Medulla oblongata (tissue), 1 donor: Measurements from ENCODE around the gene GTPBP4.
A peak's percentile ranks its signal among the peaks of the same experiment; 100 is the strongest.

Experiments
- DNase-seq: peaks from one replicate; pipeline ENCODE4 v3.0.0-alpha.2; 2015; ENCODE audit errors: extremely low spot score

The GTPBP4 gene

DNA sequence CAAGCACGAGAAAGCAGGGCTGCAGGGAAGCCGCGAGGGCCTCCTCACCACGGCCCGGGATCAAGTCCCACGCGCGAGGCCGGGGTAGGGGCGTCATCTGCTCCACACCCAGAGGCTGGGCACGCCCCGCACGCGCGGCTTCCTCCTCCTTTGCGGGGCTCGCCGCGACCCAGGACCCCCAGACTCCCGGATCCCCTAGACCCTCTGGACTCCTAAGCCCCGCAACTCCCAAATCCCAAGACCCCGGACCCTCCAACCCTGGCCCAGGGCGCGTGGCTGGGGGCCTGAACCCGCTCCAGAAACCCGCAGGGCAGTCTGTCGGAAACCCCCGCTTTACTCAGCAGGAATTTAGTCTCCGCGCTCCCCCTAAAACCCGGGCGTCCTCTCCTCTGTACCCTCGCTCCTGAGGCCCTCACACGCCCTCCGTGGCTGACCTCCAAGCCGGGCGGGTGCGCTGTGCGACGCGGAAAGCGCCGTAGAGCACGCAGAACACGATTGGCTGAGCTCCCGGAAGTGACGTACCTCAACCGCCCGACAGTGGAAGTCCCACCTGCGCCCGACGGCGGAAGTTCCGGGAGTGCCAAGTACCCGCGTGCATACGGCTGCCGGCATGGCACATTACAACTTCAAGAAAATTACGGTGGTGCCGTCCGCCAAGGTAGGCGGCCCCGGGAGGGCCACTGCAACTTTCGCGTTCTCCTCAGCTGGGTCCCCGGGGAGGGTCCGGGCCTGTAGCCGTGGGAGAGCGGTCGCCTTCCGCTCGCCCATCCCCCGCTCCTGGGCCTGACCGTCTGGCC, at the start of gene GTPBP4:
Gene GTPBP4 (plus strand): TSS at position 565 of the 797 bp plus-strand sequence. CDS start 46 bp downstream, at position 611.
- DNase-seq, result peak; percentile 99

DNA sequence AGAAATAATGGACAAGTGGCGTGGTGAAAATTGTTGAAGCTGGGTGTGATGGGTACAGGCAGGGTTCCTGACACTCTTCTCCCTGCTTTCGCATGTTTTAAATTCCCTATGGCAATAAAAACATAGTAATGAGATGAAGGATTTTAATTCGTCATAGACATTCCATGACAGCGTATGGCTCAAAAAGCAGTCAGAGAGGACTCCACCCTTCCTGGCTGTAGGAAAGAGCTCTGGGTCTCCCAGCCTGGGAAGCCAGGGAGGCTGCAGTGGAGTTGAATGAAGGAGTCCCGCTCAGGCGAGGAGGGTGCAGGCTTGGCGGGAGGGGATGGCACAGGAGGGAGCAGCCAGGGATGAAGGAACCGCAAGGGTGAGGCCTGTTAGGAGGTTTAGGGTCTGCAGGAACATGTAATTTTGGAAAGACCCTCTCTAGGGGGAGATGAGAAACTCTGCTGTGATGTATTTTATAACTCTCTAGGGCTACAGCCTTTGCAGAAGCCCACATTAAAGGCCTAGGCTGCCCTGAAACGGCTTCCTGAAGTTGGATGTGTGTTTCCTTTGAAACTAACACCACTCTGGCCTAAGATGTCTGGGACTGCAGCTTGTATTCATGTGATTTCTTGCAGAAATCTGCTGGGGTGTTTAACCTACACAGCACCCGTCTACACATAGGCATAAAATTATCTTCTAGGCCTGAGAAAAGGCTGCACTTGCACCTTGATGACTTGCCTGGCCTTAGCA, 49.1 kb upstream of the GTPBP4 start:
- no peak for DNase-seq

DNA sequence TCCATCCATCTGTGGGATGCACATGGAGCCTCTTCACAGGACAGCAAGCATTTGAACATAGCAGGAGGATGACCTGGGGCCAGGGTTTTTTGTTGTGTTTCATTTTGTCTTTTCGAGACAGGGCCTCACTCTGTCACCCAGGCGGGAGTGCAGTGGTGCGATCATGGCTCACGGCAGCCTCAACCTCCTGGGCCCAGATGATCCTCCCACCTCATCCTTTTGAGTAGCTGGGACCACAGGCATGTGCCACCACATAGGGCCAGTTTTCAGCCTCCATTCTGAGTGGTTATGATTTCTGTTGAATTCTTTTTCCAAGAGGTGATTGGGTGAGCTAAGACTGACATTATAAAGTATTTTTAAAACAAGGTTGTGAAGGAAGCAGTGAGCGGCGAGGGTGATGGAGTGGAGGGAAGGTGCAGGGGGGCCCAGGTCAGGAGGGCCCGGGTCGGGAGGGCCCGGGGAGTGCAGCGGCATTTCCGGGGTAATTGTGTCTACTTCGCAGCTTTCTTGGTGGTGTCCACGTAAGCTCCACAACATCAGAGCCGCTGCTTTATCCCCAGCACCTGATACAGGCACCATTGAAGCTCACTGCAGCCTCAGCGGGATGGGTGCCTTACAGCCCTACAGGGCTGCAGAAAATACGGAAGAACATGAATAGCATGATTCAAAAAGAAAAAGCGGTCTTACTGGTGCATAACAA, 44.8 kb upstream of the GTPBP4 start:
- DNase-seq, result no peak

DNA sequence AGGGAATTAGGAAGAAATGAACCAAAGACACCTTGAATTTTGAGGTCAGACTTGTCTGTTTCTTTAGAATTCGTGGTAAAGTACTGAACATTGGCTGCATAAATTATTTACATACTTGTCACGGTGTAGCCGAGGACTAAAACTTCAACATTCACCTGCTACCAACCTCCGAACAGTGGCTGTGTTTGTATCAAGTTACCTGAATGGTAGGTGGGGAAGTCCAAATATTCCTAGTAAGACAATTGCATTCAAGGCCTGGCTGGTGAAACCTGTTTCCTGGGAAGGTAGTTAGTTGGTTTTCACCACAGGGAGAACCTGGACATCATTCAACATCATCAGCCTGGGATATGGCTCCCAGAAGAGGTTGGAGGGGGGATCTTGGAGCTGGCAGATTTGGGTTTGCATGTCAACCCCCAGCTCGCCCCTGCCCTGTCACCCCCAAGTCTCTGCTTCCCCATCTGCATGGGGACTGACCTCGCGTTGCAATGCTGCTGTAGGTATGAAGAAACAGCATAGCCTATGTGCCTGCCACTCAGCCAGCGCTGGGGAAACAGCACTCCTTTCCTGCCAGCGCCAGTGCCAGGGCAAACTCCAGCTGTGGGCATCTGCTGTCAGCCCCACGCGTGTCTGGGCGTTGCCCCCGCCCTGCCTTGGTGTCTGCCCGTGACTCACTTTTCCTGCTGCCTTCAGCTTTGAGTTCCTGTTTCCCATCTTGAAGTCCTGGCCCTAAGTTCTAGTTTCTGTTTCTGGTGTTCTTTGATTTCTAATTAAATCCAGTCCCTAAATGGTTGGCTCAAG, 44.0 kb upstream of the GTPBP4 start:
- DNase-seq, result peak; percentile 52

DNA sequence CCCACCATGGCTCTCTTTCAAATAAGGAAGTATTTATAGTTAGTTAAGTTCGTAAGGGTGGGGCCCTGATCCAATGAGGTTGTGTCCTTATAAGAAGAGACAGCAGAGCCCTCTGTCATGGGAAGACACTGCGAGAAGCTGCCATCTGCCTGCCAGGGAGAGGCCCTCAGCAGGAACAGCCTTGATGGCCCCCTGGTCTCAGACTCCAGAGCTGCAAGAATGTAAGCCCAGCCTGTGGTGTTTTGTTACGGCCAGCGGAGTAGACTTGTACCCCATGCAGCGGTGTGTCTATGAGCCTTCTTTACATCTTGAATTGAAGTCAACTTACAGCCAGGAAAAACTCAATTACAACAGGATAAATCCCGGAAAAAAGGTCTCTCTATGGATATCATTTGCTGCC, 42.5 kb upstream of the GTPBP4 start:
- no peak for DNase-seq

DNA sequence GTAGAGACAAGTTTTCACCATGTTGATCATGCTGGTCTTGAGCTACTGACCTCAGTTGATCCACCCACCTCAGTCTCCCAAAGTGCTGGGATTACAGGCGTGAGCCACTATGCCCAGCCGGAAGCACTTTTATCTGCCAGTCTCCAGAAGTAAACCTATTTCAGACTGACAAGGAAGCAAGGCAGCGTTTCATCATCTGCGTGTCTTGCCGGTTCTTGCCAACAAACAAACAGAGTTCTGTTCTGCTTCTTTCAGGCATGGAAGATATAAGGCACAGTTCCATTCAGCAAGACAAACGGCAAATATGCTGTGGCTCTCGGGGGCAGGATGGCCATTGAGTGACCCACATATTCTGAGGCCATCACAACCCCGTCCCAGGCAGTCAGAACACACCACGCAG, 41.2 kb upstream of the GTPBP4 start:
- DNase-seq, result peak; percentile 17

DNA sequence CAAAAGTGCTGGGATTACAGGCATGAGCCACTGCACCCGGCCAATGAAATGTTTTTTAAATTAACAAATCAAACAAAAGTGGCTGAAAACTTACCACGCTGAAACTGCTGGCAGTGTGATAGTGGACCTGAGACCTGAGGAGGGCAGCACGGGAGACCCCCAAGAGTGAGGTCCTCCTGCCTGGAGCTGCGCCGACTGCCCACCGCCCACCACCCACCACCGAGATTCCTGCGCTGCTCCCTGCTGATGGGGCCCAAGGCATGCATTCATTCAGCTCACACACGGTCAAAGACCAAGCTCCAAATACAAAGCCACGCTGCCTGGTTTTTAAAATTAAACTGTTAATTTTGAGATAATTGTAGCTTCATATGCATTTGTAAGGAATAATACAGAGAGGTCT, 40.4 kb upstream of the GTPBP4 start:
- DNase-seq, result no peak

DNA sequence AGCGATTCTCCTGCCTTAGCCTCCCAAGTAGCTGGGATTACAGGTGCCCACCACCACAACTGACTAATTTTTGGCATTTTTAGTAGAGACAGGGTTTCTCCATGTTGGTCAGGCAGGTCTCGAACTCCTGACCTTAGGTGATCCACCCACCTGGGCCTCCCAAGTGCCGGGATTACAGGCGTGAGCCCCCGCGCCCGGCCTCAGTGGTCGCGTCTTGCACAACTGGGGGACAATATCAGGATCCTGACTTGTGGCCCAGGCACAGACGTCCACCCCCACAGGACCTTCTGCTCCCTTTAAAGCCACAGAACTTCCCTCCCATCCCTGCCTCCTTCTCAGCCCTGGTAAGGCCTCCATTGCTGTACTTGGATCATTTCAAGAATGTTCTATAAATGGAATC, 39.9 kb upstream of the GTPBP4 start:
- no peak for DNase-seq

DNA sequence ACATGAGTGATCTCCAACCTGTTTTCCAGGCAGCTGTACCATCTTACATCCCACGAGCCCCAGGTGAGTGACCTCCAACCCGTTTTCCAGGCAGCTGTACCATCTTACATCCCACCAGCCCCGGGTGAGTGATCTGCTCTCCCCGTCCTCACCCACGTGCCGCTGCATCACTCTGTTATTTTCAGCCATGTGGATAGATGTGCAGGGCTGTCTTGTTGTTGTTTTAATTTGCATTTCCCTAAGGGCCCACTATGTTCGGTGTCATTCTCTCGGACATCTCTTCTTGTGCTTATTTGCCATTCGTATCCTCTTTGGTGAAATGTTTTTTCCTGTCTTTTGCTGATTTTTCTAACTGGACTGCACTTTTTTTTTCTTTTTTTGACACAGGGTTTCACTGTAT, 38.8 kb upstream of the GTPBP4 start:
- no peak for DNase-seq

DNA sequence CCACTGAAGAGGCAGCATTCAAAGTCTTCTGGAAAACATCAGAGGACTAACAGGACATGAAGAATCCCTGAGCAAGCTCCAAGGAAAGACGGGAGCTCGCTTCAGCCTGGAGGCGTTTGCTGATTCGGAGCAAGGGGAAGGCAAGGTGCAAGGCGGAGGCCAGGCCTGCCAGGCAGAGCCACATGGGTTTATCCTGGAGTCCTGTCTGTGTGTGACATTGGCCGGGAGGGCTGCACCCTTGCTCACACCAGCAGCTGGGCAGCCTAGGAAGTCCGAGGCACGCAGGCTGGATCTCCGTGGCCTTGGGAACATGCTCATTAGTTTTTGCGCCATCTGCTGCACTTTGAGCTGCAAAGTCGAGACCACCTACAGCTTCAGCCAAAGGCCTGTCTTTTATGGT, 34.4 kb upstream of the GTPBP4 start:
- DNase-seq, result no peak

DNA sequence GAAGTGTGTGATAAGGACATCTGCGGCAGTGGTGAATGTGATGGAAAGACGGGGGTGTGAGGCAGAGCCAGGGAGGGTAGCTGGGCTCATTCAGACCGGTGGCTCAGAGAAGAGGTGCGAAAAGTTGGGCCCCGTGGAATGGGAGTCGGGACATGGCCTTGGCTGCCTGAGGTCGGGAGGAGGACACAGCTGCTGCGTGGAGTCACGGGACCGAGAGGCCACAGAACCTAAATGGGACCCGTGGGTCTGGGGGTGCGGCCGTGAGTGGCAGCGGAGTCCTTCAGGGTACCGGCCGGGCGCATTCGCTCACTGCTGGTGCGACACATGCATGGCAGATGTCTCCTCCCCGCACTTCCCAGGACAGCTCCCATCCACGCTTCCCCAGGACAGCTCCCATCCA, 33.8 kb upstream of the GTPBP4 start:
- no peak for DNase-seq

DNA sequence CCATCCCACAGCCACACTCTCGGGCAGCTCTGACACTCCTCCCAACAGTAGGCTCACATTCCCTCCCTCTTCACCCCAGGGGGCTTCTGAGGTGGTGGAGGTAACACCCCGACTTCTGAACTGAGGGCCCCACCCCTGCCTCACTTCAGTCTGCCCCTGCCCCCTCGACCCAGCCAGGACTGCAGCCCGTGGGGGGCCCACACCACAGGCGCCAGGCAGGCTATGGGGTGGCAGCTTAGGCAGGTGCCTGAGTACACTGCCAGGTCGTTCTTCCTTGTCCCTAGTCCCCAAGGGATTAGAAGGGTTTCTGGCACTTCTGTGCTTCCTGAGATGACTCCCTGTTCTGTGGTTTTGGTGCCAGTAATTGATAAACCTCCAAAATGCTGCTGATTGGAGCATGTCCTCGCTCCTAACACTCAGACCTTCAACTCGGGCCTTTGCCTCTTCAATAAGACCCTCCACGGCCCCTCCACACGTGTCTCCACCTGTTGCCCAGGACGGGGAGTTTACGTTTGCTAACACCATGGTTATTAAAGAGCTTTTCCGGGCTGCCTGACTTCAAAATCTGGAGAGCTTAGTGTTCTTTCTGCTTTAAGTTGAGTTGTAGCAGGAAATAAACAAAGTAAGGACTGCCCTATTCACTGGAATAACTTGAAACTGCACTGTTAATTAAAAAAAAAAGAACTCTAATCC, 33.0 kb upstream of the GTPBP4 start:
- no peak for DNase-seq

DNA sequence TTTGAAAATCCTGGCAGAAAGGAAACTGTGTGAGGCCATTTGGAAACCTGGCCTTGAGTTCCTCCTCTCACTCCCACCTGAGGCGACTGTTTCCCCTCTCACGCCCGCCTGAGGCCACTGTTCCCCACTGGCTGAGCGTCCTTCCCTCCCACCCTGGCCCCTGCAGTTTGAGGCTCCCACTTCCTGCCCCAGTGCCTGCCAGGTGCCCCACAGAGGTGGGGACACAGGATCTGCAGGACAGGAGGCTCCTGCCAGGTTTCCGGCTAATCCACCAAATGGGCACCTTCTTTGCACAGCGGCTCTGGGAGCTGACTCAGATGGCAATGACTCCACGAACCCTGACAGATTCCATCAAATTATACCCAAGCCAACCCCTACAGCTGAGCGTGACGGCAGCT, 32.4 kb upstream of the GTPBP4 start:
- no peak for DNase-seq

DNA sequence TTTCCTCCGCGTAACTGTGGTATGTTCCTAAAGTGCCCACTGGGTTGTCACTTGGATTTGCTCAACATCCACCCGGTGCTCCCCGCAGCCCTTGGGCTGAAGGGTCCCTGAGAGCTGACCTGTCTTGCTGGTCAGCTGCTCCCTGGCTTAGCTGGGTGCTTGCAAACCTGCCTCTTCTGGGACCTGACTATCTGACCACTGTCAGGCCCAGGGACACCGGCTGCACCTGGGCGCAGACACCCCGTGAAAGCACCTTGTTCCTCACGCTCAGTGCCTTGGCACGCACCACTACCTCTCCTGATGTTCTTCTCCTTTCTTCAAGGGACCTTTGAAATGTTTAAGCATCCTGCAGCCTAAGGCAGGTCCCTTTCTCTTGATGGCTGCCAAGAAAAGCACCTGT, 30.1 kb upstream of the GTPBP4 start:
- no peak for DNase-seq

DNA sequence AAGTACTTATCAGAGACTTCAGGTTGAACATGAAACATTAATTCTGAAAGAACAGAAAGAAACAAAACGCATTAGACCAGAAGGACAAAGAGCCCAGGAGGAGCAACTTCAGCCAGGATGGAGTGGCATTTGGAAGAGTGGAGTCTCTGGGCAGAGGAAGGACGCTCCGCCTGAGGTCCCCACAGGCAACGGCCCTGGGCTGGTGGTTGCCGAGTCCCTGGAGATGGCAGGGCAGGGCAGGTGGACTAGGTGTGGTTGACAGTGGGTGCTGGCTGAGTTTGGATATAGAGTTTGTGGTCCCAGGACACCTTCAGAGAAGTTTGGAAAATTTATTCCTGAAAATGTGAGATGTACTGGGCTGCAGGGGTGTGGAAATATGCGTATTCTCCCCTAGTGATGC, 29.4 kb upstream of the GTPBP4 start:
- DNase-seq, result no peak

DNA sequence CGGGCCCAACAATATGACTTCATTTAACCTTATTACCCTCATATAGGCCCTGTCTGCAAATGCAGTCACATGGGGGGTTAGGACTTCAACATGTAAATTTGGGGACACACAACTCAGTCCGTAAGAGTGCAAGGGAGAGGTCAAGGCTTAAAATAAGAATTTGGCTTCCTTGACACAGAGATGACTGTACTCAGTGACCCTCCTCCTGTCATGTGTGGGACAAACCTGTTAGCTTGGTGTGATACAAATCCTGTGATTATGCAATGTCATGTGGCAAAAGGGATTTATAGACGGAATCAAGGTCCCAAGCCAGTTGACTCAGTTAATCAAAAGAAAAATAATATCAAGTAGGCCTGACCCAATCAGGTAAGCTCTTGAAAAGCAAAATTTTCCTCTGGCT, 25.9 kb upstream of the GTPBP4 start:
- DNase-seq, result no peak

DNA sequence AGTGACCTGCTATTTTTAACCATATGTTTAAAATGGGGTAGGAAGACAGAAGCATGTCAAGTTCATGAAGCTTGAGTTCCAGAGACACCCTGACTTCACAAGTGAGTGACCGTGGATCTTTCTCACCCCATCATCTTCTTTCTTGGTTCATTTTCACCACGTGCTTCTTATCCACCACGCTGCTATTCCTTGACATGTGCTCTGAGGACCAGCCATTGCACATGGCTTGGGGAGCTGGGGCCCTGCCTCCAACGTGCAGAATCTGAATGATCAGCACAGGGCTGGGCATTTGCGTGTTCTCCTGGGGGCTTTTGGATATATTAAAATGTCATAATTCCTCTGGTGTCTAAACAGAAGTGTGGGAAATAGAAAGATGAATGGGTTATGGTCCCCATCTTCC, 25.0 kb upstream of the GTPBP4 start:
- DNase-seq, result no peak

DNA sequence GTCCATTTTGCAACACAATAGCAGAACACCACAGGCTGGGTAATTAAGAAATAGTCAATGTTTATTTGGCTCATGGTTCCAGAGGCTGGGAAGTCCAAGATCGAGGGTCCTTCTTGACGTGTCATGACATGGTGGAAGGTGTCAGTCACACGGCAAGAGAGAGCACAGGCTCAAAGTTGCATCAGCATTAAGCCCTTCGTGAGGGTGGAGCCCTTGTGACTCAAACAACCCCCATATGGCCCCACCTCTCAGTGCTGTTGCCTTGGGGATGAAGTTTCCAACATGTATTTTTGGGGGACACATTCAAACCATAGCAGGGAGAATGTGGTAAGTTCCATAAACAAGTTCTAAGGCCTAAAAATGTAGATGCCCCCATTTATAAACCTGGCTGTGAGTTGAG, 24.6 kb upstream of the GTPBP4 start:
- no peak for DNase-seq

DNA sequence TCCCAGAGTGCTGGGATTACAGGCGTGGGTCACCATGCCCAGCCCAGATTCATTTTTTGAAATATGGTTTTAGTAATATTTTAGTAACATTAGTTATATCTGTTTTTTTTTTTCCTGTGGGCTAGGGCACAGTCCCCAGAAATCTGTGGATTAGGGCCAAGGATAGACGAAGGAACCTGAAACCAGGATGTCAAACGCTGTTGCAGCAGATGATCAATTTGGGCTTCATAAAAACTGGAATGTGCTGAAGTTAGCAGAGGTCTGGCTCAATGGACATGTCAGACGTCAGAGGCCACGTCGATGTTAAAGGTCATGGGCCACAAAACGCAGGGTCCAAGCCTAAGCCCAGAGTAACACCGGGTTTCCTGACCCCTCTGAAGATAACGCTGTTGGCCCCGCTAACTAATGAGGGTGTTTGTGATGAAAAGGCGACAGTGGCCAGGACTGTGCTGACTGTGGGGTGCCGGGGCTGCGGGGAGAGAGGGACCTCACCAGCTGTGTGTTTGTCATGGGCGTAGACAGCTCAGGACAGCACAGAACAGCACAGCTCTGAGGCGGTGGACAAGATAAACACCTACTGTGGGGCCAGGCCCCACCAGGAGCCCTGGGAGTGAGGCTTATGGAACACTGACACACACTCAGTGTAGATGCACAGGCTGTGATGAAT, 23.8 kb upstream of the GTPBP4 start:
- DNase-seq, result no peak

DNA sequence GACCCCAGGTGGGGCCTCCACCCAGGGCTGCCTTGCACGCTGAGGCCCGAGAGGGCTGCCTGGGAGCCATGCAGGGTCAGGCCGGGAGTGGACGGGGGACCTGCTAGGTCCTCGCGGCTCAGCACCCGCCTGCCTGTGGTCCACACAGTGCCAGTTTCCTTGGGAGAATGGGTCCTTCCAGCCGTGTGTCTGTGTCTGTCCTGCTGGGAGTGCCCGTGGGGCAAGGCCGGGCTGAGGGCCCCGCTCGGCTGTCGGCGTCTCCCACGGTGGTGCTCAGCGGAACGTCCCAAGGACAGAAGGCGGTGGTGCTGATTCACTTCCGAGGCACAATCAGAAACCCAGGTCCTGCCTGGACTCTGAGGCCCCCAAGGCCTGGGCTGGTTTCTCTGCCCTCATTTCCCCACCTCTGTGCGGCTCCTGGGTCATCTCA, 23.2 kb upstream of the GTPBP4 start:
- DNase-seq, result no peak
